Mesenchymal stem cell (in vitro differentiated cells and primary cell): ENCODE data around the gene ABTB2.

Experiments used
- DNase-seq: peaks from one replicate; pipeline ENCODE4 v3.0.0-alpha.2; 2013
- H2AFZ ChIP-seq: one replicate; pipeline ENCODE4 v1.6.1; 2013; ENCODE audit warnings: low read depth, mild to moderate bottlenecking, control low read depth, inconsistent platforms, low read length, moderate library complexity
- H2AK5ac ChIP-seq: 2 replicates; pipeline ENCODE4 v1.6.1; 2013; ENCODE audit warnings: low read length, moderate library complexity, mild to moderate bottlenecking, inconsistent platforms; ENCODE audit not compliant: severe bottlenecking
- H2BK120ac ChIP-seq: one replicate; pipeline ENCODE4 v1.6.1; 2013; ENCODE audit warnings: low read depth, mild to moderate bottlenecking, inconsistent platforms, low read length, moderate library complexity
- H2BK12ac ChIP-seq, 2 experiments: one replicate each; pipeline ENCODE4 v1.6.1; 2013; ENCODE audit warnings: inconsistent platforms in 2 of 2, low read length in 2 of 2, mild to moderate bottlenecking in 2 of 2, moderate library complexity in 2 of 2, control low read depth in 1 of 2
- H2BK15ac ChIP-seq: one replicate; pipeline ENCODE4 v1.6.1; 2013; ENCODE audit warnings: mild to moderate bottlenecking, low read depth, inconsistent platforms; ENCODE audit not compliant: poor library complexity, severe bottlenecking
- H2BK5ac ChIP-seq: 2 replicates; pipeline ENCODE4 v1.6.1; 2013; ENCODE audit warnings: low read depth, mild to moderate bottlenecking, low read length, control low read depth, inconsistent platforms; ENCODE audit not compliant: poor library complexity, severe bottlenecking
- H3K14ac ChIP-seq, 2 experiments: one replicate each; pipeline ENCODE4 v1.6.1; 2013; ENCODE audit warnings: inconsistent platforms in 2 of 2, low read length in 2 of 2, control low read depth in 1 of 2, mild to moderate bottlenecking in 1 of 2, moderate library complexity in 1 of 2
- H3K18ac ChIP-seq, 2 experiments: one replicate each; pipeline ENCODE4 v1.6.1; 2013; ENCODE audit warnings: inconsistent platforms in 2 of 2, low read length in 2 of 2, control low read depth in 1 of 2, low read depth in 1 of 2, mild to moderate bottlenecking in 1 of 2
- H3K23ac ChIP-seq, 2 experiments: one replicate each; pipeline ENCODE4 v1.6.1; 2013; ENCODE audit warnings: inconsistent platforms in 2 of 2, low read length in 2 of 2, mild to moderate bottlenecking in 2 of 2, moderate library complexity in 2 of 2, control low read depth in 1 of 2
- H3K27ac ChIP-seq: 2 replicates; pipeline ENCODE4 v1.5.1; 2013; ENCODE audit warnings: mild to moderate bottlenecking, moderate library complexity, low read length, control low read depth, inconsistent platforms; ENCODE audit not compliant: poor library complexity, severe bottlenecking
- H3K27me3 ChIP-seq, 2 experiments: 2 replicates each; pipeline versions ENCODE4 v1.6.1 to v1.7.0; 2013; ENCODE audit warnings: low read length in 2 of 2, mild to moderate bottlenecking in 2 of 2, moderate library complexity in 2 of 2, control low read depth in 1 of 2, inconsistent platforms in 1 of 2; ENCODE audit not compliant: control insufficient read depth in 1 of 2, insufficient read depth in 1 of 2
- H3K36me3 ChIP-seq, 2 experiments: 2 replicates each; pipeline versions ENCODE4 v1.6.1 to v1.7.0; 2013; ENCODE audit warnings: low read length in 2 of 2, control low read depth in 1 of 2, inconsistent platforms in 1 of 2, low read depth in 1 of 2, mild to moderate bottlenecking in 1 of 2; ENCODE audit not compliant: insufficient read depth in 2 of 2, control insufficient read depth in 1 of 2
- H3K4ac ChIP-seq, 2 experiments: one replicate each; pipeline ENCODE4 v1.6.1; 2013; ENCODE audit warnings: inconsistent platforms in 2 of 2, low read length in 2 of 2, mild to moderate bottlenecking in 2 of 2, moderate library complexity in 2 of 2, control low read depth in 1 of 2, low read depth in 1 of 2
- H3K4me1 ChIP-seq: 2 replicates; pipeline ENCODE4 v1.6.1; 2013; ENCODE audit warnings: low read depth, low read length, control low read depth; ENCODE audit not compliant: control insufficient read depth, insufficient read depth
- H3K4me2 ChIP-seq: 2 replicates; pipeline ENCODE4 v1.6.1; 2013; ENCODE audit warnings: low read length, mild to moderate bottlenecking, inconsistent platforms; ENCODE audit not compliant: poor library complexity, severe bottlenecking
- H3K4me3 ChIP-seq, 2 experiments: 2 replicates each; pipeline versions ENCODE4 v1.5.1 to v1.7.0; 2013; ENCODE audit warnings: low read length in 2 of 2, mild to moderate bottlenecking in 2 of 2, control low read depth in 1 of 2, low read depth in 1 of 2; ENCODE audit not compliant: insufficient read depth in 1 of 2
- H3K79me1 ChIP-seq: replicated peaks from 2 replicates; pipeline ENCODE4 v1.6.1; 2013; ENCODE audit warnings: mild to moderate bottlenecking, control low read depth, low read length, inconsistent platforms; ENCODE audit not compliant: poor library complexity, severe bottlenecking
- H3K9ac ChIP-seq: 2 replicates; pipeline ENCODE4 v1.7.0; 2013; ENCODE audit warnings: mild to moderate bottlenecking, low read length, moderate library complexity
- H3K9me3 ChIP-seq: 2 replicates; pipeline ENCODE4 v1.7.0; 2013; ENCODE audit warnings: mild to moderate bottlenecking, low read length; ENCODE audit not compliant: control insufficient read depth
- H4K8ac ChIP-seq: one replicate; pipeline ENCODE4 v1.6.1; 2013; ENCODE audit warnings: inconsistent platforms, mild to moderate bottlenecking, low read length, moderate library complexity
- H4K91ac ChIP-seq: one replicate; pipeline ENCODE4 v1.6.1; 2013; ENCODE audit warnings: mild to moderate bottlenecking, low read length, inconsistent platforms
- WGBS: methylation state at CpG from one replicate; pipeline ENCODE4 v1.1.7; 2013; ENCODE audit warnings: mixed read lengths; 5-methylcytosine and 5-hydroxymethylcytosine counted together

The ABTB2 gene

GRCh38 chr11:34363363-34364084, 5.7 kb upstream of the ABTB2 start:
- whole genome bisulfite sequencing: 71% methylated on average over 7 of the region's 8 CpGs
- no peak overlapping the region for H3K23ac ChIP-seq

GRCh38 chr11:34360046-34360445, 2.2 kb upstream of the ABTB2 start:
- Histone ChIP-seq H2AFZ (no peak overlapping the region), H3K4me2 (no peak overlapping the region), H3K27ac (no peak overlapping the region), H2BK120ac (no peak overlapping the region), H3K9me3 (no peaks in the 10 kb centered on the region), H3K23ac (no peak overlapping the region), H4K91ac (no peak overlapping the region), H3K14ac (no peak overlapping the region), H2BK5ac (no peak overlapping the region), H4K8ac (no peak overlapping the region), H3K18ac (no peak overlapping the region), H3K4ac (no peak overlapping the region), H3K4me1 (peaks cover 14% of the 10 kb centered on the region), H3K4me3 (no peak overlapping the region), H2BK15ac (no peak overlapping the region), H2BK12ac (no peak overlapping the region), H3K79me1 (peaks cover 4% of the 10 kb centered on the region), H3K36me3 (no peaks in the 10 kb centered on the region), H3K27me3 (peaks cover 0 to 10% of the 10 kb centered on the region in 2 experiments), H2AK5ac (no peak overlapping the region), H3K9ac (no peak overlapping the region)
- DNase-seq: no peak
- WGBS: 14% methylated on average over 1 of the region's 1 CpG

More at GRCh38 chr11:34363363-34364084, 5.7 kb upstream of the ABTB2 start:
- H2BK15ac ChIP-seq: no peak overlapping the region
- H2AK5ac ChIP-seq: no peak overlapping the region
- H2BK120ac ChIP-seq: no peak overlapping the region
- no peak overlapping the region for H3K9ac ChIP-seq
- no peaks in the 10 kb centered on the region for H3K79me1 ChIP-seq
- H3K27me3 ChIP-seq: peaks cover 0 to 4% of the 10 kb centered on the region in 2 experiments
- H2BK12ac ChIP-seq: no peak overlapping the region
- no peak overlapping the region for H2AFZ ChIP-seq
- H4K8ac ChIP-seq: no peak overlapping the region
- peaks cover 5% of the 10 kb centered on the region for H3K4me1 ChIP-seq
- no peaks in the 10 kb centered on the region for H3K36me3 ChIP-seq
- DNase-seq: no peak
- no peak overlapping the region for H3K14ac ChIP-seq
- no peak overlapping the region for H3K4me3 ChIP-seq
- no peak overlapping the region for H3K18ac ChIP-seq
- H3K4ac ChIP-seq: no peak overlapping the region
- no peak overlapping the region for H2BK5ac ChIP-seq
- no peak overlapping the region for H3K27ac ChIP-seq
- no peaks in the 10 kb centered on the region for H3K9me3 ChIP-seq
- no peak overlapping the region for H4K91ac ChIP-seq
- no peak overlapping the region for H3K4me2 ChIP-seq

GRCh38 chr11:34359548-34359891, 1.7 kb upstream of the ABTB2 start:
- no CpG with 5 or more reads among the region's 4 CpGs for WGBS

GRCh38 chr11:34358728-34359547, 1.1 kb upstream of the ABTB2 start:
- WGBS: 3% methylated on average over 31 of the region's 39 CpGs
- Histone ChIP-seq H4K8ac (no peak overlapping the region), H3K18ac (no peak overlapping the region), H3K4me2 (peak overlapping the region; percentile 94), H3K9ac (peak overlapping the region; percentile 65), H2BK12ac (peak overlapping the region in 1 of 2 experiments; percentile 29), H3K79me1 (peaks cover 4% of the 10 kb centered on the region), H3K4me3 (peak overlapping the region; percentile 52 to 80), H3K9me3 (no peaks in the 10 kb centered on the region), H2BK120ac (no peak overlapping the region), H2BK15ac (no peak overlapping the region), H3K36me3 (no peaks in the 10 kb centered on the region), H3K27me3 (peaks cover 0 to 10% of the 10 kb centered on the region in 2 experiments), H4K91ac (no peak overlapping the region), H3K27ac (no peak overlapping the region), H2BK5ac (no peak overlapping the region), H2AFZ (peak overlapping the region; percentile 43), H2AK5ac (no peak overlapping the region), H3K23ac (no peak overlapping the region), H3K4ac (no peak overlapping the region), H3K14ac (no peak overlapping the region), H3K4me1 (peaks cover 18% of the 10 kb centered on the region)
- peak; percentile 81 for DNase-seq

More at GRCh38 chr11:34359548-34359891, 1.7 kb upstream of the ABTB2 start:
- no peaks in the 10 kb centered on the region for H3K9me3 ChIP-seq
- H4K8ac ChIP-seq: no peak overlapping the region
- H2BK5ac ChIP-seq: no peak overlapping the region
- H2BK120ac ChIP-seq: no peak overlapping the region
- peak overlapping the region; percentile 65 for H3K9ac ChIP-seq
- peaks cover 0 to 10% of the 10 kb centered on the region in 2 experiments for H3K27me3 ChIP-seq
- no peaks in the 10 kb centered on the region for H3K36me3 ChIP-seq
- peaks cover 4% of the 10 kb centered on the region for H3K79me1 ChIP-seq
- no peak overlapping the region for H2BK12ac ChIP-seq
- H2BK15ac ChIP-seq: no peak overlapping the region
- peak overlapping the region in 1 of 2 experiments; percentile 80 for H3K4me3 ChIP-seq
- DNase-seq: no peak
- H3K18ac ChIP-seq: no peak overlapping the region
- no peak overlapping the region for H3K23ac ChIP-seq
- H2AFZ ChIP-seq: no peak overlapping the region
- no peak overlapping the region for H2AK5ac ChIP-seq
- H3K4me1 ChIP-seq: peaks cover 16% of the 10 kb centered on the region
- H4K91ac ChIP-seq: no peak overlapping the region
- H3K14ac ChIP-seq: no peak overlapping the region
- H3K4me2 ChIP-seq: no peak overlapping the region
- no peak overlapping the region for H3K4ac ChIP-seq
- H3K27ac ChIP-seq: no peak overlapping the region
